HG03571 (cell line): ENCODE results near the gene TRABD.

Experiments used
- ATAC-seq: cut with Tn5 transposase; IDR thresholded peaks from one replicate; pipeline ENCODE4 v1.9.1; 2021; ENCODE audit not compliant: unreplicated experiment

Gene TRABD

GRCh38 chr22:50216684-50217520 lies 31.2 kb downstream of the TRABD start:
- ATAC-seq = no peak

- ATAC-seq = no peak
Observed at GRCh38 chr22:50217543-50218152, 31.9 kb downstream of the TRABD start.

- no peak for ATAC-seq
Observed at GRCh38 chr22:50218153-50218995, 32.7 kb downstream of the TRABD start.

DNA sequence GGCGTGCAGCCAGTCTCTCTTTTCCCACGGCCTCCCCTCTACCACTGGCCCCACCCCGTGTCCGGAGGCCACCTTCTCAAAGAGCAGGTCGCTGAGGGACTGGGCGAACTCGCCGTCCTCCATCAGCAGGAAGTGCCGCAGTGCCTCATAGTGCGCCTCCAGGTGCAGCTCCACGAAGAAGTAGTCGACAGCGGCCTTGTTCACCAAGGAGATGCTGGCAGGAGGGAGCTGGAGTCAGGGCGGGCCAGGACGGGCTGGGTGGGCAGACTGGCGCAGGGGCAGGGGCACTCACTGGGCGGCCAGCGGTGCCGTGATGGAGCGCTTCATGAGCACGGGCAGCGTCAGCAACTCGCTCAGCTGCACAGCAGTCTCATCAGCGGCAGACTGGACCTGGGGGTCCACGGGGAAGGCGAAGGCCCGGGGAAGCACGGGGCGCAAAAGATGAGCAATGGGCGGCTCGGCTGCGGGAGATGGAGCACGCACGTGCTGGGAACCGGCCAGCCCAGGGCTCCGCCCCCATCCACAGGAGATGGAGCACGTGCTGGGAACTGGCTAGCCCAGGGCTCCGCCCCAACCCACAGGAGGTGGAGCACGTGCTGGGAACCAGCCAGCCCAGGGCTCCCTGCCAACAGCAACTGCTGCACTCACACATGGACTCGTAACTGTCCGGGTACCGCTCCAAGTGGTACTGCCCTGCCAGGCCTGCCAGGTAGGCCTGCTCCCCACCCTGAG lies 33.4 kb downstream of the TRABD start:
- no peak for ATAC-seq

- ATAC-seq = no peak
Observed at GRCh38 chr22:50219800-50220602, 34.3 kb downstream of the TRABD start.

- ATAC-seq = no peak
Observed at GRCh38 chr22:50220603-50221409, 35.1 kb downstream of the TRABD start.

DNA sequence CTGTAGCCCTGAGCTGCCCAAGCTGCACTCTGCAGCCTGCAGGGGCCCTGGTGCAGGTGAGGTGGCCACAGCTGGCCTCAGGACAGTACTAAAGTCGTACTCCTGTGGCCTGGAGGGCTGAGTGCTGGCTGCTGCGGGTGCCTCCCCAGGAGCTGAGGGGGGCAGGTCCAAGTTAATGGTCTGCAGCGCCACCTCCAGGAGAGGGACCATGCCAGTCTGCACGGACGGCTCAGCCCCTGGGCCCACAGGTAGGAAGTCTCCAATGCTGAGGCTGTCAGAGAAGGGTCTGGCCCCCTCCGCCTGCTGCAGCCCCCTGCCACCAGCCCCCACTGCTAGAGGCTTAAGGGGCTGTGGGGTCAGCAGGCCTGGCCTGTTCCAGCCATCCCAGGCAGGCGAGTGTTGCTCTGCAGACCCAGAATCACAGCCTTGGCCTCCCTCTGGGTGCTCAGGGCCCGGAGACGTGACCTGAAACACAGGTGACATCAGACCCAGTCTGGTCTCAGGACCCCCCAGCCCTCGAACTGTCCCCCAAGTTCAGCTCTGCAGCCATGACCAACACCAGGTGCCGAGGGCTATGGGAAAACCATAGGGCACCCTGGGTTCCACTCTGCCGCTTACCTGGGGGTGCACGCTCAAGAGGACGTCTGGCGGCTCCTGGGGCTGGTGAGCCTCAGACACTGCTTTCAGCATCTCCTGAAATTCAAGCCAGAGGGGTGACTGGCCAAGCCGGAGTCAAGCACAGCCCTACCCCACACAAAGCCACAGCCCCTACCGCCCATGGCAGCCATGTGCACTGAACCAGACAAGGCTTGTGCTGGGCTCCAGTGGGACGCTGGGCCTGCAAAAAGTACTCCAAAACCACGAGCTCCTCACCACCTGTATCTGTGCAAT lies 35.9 kb downstream of the TRABD start:
- no peak for ATAC-seq

DNA sequence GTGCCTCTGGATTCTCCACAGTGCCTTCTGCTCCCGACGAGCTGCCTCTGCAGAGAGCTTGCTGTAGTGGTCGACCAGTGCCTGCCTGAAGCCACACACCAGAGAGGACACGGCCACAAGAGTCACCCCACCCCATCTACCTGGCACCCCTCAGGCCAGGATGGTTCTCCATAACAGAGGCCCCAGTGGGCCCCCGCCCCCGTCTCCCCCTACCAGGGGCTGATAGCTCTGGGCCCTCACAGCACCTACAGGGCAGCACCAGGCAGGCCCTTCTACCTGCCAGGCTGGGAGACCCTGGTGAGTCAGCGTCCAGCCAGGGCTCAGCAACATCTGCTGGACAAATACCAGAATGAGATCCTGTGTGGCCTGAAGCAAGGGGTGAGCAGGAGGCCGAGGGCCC lies 36.8 kb downstream of the TRABD start:
- no peak for ATAC-seq

GRCh38 chr22:50224071-50224470 lies 38.4 kb downstream of the TRABD start:
- no peak for ATAC-seq

- ATAC-seq = no peak
Observed at GRCh38 chr22:50225200-50225969, 39.7 kb downstream of the TRABD start.

- no peak for ATAC-seq
Observed at GRCh38 chr22:50226063-50226874, 40.6 kb downstream of the TRABD start.

DNA sequence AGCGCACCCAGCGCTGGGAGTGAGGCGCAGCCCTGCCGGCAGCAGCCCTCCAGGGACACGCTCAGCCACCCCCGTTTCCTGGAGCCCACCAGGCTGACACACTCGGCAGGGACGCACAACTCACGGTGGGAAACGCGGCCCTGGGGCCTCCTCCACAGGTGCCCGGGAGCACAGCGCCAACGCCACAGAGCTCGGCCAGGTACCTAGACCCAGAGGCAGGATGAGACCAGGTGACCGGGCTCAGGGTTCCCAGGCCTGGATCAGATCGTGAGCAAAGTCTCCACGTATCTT lies 41.1 kb downstream of the TRABD start:
- no peak for ATAC-seq

DNA sequence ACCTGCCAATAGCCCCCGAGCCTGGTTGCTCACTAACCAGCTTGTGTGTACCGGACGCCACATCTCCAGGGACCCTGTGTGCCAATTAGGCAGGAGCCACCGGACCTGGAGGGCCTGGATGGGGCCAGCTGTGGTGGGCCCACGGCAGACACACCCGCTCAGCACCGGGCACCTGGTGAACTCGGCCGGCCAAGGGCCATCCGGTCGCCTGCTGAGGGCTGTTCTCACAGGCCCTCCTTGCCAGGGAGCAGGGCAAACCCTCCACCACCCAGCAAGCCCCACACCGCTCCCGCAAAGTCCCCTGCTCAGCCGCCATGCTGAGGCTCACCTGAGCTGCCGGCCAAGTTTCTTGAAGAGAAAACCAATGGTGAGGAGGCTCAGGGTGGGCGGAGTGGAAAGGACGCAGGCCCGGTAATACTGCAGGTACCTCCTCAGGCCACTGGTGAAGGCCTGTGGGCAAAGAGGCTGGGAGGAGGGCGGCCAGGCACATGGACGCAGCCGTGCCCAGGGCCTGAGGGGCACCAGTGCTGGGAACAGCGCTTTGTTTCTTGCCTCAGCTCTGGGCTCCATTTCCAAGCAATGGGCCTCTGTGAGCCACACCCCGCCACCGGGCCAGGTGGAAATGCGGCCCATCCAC lies 42.0 kb downstream of the TRABD start:
- no peak for ATAC-seq

DNA sequence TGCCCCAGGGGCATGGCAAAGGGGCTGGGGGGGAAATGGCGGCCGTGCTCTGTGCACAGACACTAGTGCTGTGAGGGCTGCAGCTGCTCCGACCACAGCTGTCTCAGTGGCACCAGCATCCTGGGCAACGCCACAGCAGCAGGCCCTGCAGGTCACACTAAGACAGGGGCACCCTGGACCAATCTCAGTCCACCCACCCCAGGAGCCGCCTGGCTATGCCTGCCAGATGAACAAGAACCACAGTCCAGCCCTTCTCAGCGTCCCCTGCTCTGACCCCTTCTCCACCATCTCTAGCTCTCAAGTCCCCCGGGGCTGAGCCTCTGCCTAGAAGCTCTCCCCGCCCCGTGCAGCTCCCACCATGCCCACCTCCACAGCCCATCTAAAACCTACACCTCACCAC lies 42.7 kb downstream of the TRABD start:
- ATAC-seq = no peak

GRCh38 chr22:50229370-50229769 lies 43.7 kb downstream of the TRABD start:
- no peak for ATAC-seq

- no peak for ATAC-seq
Observed at GRCh38 chr22:50232481-50233151, 46.9 kb downstream of the TRABD start.
